GM18951 (cell line): ENCODE data around the gene LTC4S.
"Not testable (repeated sequence)": the region's sequence is repeated elsewhere in the genome, so short reads cannot be mapped to it uniquely, and the experiment has no call there.

Experiments
- POLR2A ChIP-seq: IDR thresholded peaks from 4 replicates; pipeline ENCODE4 v1.6.1; 2011; ENCODE audit warnings: mild to moderate bottlenecking; ENCODE audit not compliant: insufficient read length, insufficient read depth; ENCODE audit errors: extremely low read depth
- in situ Hi-C: fragments of 300-500 bp; cut with MboI; formaldehyde crosslinking; loops from one replicate; pipeline ENCODE4 v1.12.0; 2022; ENCODE audit warnings: low sequenced_read_pairs, mixed read lengths, inconsistent platforms; ENCODE audit not compliant: unreplicated experiment

LTC4S gene

GRCh38 chr5:179822444-179822990 lies 28.7 kb downstream of the LTC4S start:
- in situ Hi-C loops = no loop called here

GRCh38 chr5:179823937-179824744 lies 30.4 kb downstream of the LTC4S start:
- TF ChIP-seq POLR2A = no peak
- in situ Hi-C loops = no loop called here

More at GRCh38 chr5:179822444-179822990, 28.7 kb downstream of the LTC4S start:
- TF ChIP-seq POLR2A = no peak

GRCh38 chr5:179824745-179825112 lies 30.9 kb downstream of the LTC4S start:
- peak; percentile 20 for TF ChIP-seq POLR2A
- in situ Hi-C loops = no loop called here

GRCh38 chr5:179825655-179826182 lies 31.9 kb downstream of the LTC4S start:
- no peak for TF ChIP-seq POLR2A
- in situ Hi-C loops = no loop called here

GRCh38 chr5:179827680-179828079 lies 33.9 kb downstream of the LTC4S start:
- no peak for TF ChIP-seq POLR2A
- in situ Hi-C loops = no loop called here

GRCh38 chr5:179828756-179829421 lies 35.1 kb downstream of the LTC4S start:
- in situ Hi-C loops = no loop called here
- no peak for TF ChIP-seq POLR2A

GRCh38 chr5:179829732-179830435 lies 36.1 kb downstream of the LTC4S start:
- TF ChIP-seq POLR2A = no peak
- in situ Hi-C loops = no loop called here

GRCh38 chr5:179830818-179831468 lies 37.2 kb downstream of the LTC4S start:
- in situ Hi-C loops = no loop called here
- TF ChIP-seq POLR2A = no peak

GRCh38 chr5:179832039-179832745 lies 38.4 kb downstream of the LTC4S start:
- in situ Hi-C loops = no loop called here
- no peak for TF ChIP-seq POLR2A

GRCh38 chr5:179833056-179833708 lies 39.4 kb downstream of the LTC4S start:
- in situ Hi-C loops = no loop called here

GRCh38 chr5:179833709-179834070 lies 39.9 kb downstream of the LTC4S start:
- no peak for TF ChIP-seq POLR2A
- in situ Hi-C loops = no loop called here

More at GRCh38 chr5:179833056-179833708, 39.4 kb downstream of the LTC4S start:
- no peak for TF ChIP-seq POLR2A

GRCh38 chr5:179834120-179834519 lies 40.3 kb downstream of the LTC4S start:
- no peak for TF ChIP-seq POLR2A
- in situ Hi-C loops = no loop called here

GRCh38 chr5:179834871-179835270 lies 41.1 kb downstream of the LTC4S start:
- in situ Hi-C loops = not testable (repeated sequence)
